ENCODE measurements around the gene FASTK.

FASTK gene

DNA sequence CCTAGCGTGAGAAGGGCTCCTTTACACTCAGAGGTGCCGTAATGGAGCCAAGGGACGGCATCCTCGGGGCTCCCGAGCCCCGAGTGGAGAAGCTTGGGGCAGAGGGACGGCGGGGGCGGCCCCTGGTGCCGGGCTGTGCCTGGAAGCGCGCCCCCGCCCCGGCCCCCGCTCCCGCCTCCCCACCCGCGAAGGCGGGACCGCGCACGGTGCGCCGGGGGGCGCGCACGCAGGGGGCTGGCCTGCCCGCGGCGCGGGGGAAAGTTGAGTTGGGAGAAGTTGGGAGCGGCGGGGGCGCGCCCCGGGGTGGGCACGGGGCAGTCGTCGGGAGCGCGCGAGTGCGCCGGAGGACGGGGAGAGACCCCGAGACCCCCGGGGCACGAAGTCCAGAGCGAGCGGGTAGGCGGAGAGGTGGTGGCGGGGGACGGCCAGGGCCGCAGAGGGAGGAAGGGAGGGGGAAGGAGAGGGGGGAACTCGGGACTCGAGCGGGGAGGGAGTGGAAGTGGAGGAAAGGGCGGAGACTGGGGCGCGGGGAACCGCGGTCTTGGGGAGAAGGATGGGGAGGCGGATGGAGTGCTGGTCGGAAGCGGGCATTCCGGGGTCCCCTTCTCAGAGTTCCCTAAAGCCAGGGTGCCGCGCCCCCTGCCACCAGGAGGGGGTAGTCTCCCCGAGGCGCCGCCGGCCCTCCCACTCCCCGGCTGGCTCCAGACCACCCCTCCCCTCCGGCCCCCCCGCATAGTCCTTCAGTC, 21.1 kb downstream of the FASTK start, which contains the start of gene SLC4A2:
TSS of gene SLC4A2 (plus strand) at position 223 of the 746 bp plus-strand sequence. CDS start 2,399 bp downstream, outside the sequence.
- ChIA-PET POLR2A (ENCODE audit: low non-redundant PET) (no interaction called here), CTCF (interaction anchor here (0.6 kb wide), 1 partner anchor 15 kb away, joined by 3 read pairs; no protein-coding TSS in a partner anchor)
- TF ChIP-seq CTCF (conservative IDR thresholded peaks at IDR 0.05; ENCODE audit: low read depth) = peak; percentile 63
- peak within 1 kb of the TSS; percentile 96 for H3K27ac ChIP-seq
- DNase-seq (ENCODE audit: low spot score) = peak; percentile 81

DNA sequence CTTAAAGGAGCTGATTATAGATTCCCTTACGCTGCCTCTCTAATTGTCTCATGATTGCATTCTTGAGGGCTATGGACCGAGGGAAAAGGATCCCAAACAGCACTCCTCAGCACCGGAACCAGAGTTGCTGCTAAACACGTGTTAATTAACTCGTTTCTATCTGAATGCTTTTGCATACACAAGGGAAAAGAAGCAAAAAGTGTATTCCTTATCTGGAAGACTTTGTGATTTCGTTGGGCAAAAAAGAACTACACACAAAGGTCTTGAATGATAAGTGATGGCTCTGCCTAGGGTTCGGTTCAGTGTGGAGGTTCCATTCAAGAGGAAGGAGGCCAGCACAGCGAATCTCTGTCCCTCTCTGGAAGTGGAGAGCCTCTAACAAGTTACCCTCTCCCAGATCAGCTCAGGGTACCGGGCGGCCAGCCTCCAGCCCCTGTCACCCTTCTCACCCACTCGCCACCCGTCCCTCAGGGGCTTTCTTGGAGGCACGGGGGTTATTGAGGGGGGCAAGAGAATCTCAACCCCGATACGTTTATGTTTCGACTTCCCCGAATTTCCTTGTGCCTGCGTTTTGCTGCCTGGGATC, 21.7 kb downstream of the FASTK start:
- CTCF ChIA-PET = interaction anchor here (0.6 to 1.0 kb wide), 3 partner anchors 14 to 52 kb away, joined by 3 to 4 read pairs (median 3); no protein-coding TSS in a partner anchor
- peak; percentile 4 for DNase-seq (ENCODE audit: low spot score)

DNA sequence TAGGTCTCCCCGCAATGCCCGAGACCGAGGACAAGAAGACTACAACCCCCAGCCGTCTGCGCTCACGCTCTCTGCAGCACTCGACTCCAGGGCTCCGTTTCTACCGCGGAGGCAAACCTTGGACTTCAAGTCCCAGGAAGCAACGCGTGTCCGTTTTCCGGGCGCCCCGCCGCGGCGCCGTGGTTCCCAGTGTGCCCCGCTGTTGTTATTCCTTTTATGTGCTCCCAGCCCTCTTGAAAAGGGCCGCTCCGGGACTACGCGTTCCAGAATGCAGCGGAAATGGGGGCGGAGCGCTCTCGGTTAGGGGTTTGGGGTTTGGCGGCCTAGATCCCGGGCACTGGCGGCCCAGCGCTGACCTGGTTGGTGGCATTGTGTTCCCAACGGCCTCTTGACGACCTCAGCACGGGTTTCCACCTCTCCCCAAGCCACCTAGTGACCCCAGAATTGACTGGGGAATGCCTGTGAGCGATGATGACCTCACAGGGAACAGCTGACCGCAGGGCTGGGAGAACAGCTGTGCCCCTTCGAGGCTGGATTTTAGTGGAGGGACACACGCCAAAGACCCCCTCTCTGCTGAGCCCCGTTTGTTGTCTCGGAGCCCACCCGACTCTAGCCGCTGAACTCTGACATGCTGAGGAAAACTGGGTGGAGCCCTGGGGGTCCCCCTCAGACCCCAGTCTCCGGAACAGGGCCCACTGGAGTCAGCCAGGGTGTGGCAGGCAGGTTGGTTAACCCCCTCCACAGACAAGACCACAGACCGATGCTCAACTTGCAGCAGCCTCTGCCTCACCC, 22.4 kb downstream of the FASTK start:
- H3K27ac ChIP-seq = peak overlapping the region; percentile 96
- peak; percentile 96 for DNase-seq (ENCODE audit: low spot score)
- ChIA-PET CTCF (interaction anchor here (1.0 kb wide), 2 partner anchors 27 to 53 kb away, joined by 3 to 4 read pairs; no protein-coding TSS in a partner anchor), POLR2A (ENCODE audit: low non-redundant PET) (no interaction called here)
- TF ChIP-seq CTCF (conservative IDR thresholded peaks at IDR 0.05; ENCODE audit: low read depth) = no peak

More for the DNA sequence above, 21.7 kb downstream of the FASTK start:
- H3K27ac ChIP-seq = peak overlapping the region; percentile 96
- TF ChIP-seq CTCF (conservative IDR thresholded peaks at IDR 0.05; ENCODE audit: low read depth) = no peak
- POLR2A ChIA-PET (ENCODE audit: low non-redundant PET) = no interaction called here

DNA sequence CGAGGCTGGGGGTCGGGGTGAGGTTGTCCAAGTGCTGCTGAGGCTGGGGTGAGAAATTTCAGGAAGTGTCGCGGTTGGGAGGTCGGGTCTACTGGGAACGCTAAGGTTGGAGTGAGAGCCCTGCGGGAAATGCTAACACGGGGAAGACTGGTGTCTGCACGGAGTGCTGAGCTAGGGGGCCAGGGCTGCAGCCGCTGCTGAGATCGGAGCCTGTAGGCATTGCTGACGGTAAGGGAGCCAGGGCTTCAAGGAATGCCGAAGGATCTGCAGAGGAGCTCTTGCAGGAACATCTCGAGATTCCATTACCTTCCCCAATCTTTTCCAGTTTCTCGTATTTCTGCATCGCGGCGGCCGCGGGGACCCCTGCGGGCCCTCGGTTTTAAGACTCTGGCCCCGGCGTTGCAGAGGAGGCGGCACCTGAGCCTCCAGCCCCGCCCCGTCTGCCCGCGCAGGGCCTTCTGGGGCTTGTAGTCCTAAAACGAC, 23.1 kb downstream of the FASTK start, which contains the start of gene CDK5:
TSS of gene CDK5 (minus strand) at position 392 of the 483 bp plus-strand sequence. CDS start at position 343, 49 bp downstream.
- TF ChIP-seq CTCF (conservative IDR thresholded peaks at IDR 0.05; ENCODE audit: low read depth) = no peak
- CTCF ChIA-PET = interaction anchor here (1.0 kb wide), 2 partner anchors 28 to 39 kb away, joined by 3 read pairs; no protein-coding TSS in a partner anchor
- DNase-seq (ENCODE audit: low spot score) = no peak
- POLR2A ChIA-PET (ENCODE audit: low non-redundant PET) = no interaction called here
- peak within 1 kb of the TSS; percentile 96 for H3K27ac ChIP-seq

GRCh38 chr7:151056666-151057505, 23.7 kb downstream of the FASTK start:
- H3K27ac ChIP-seq = peak overlapping the region; percentile 96
- ChIA-PET POLR2A (ENCODE audit: low non-redundant PET) (no interaction called here), CTCF (interaction anchor here (0.6 to 1.0 kb wide), 3 partner anchors 31 to 68 kb away, joined by 3 to 5 read pairs (median 3); no protein-coding TSS in a partner anchor)
- no peak for TF ChIP-seq CTCF (conservative IDR thresholded peaks at IDR 0.05; ENCODE audit: low read depth)
- no peak for DNase-seq (ENCODE audit: low spot score)

Data from RWPE1 (cell line).